CD14-positive monocyte (primary cell): ENCODE results near the gene OTUB1. TPM values are rescaled to one million over a fixed set of nuclear protein-coding genes. Genes with fewer than 3 reads are reported as not detected.
A peak's percentile ranks its signal among the peaks of the same experiment; 100 is the strongest.

ENCODE experiments used
- DNase-seq, 3 donors: peaks; one replicate each; pipeline ENCODE4 v3.0.0-alpha.2; 2011 to 2022
- H2AFZ ChIP-seq: 2 replicates; pipeline ENCODE4 v1.6.0; 2012; ENCODE audit warnings: mild to moderate bottlenecking, low read depth, low read length, inconsistent platforms; ENCODE audit not compliant: insufficient read depth, poor library complexity, severe bottlenecking
- H3K27ac ChIP-seq, 2 donors: 1 replicate in 1 of 2; 2 replicates in 1 of 2; pipeline ENCODE4 v1.5.1; 2012 to 2013; ENCODE audit warnings: low read length in 2 of 2, control low read depth in 1 of 2, inconsistent platforms in 1 of 2, low read depth in 1 of 2, mild to moderate bottlenecking in 1 of 2
- H3K27me3 ChIP-seq, 2 donors: one replicate each; pipeline versions ENCODE4 v1.6.0 to v1.6.1; 2011 to 2013; ENCODE audit warnings: low read length in 2 of 2; ENCODE audit not compliant: control insufficient read depth in 2 of 2, insufficient read depth in 2 of 2
- H3K36me3 ChIP-seq, 2 donors: replicated peaks in 1 of 2; 1 replicate in 1 of 2; 2 replicates in 1 of 2; pipeline versions ENCODE4 v1.5.1 to v1.6.1; 2012 to 2013; ENCODE audit warnings: low read length in 2 of 2, control low read depth in 1 of 2, inconsistent platforms in 1 of 2, mild to moderate bottlenecking in 1 of 2; ENCODE audit not compliant: insufficient read depth in 2 of 2, control insufficient read depth in 1 of 2
- H3K4me1 ChIP-seq, 2 donors: 1 replicate in 1 of 2; 2 replicates in 1 of 2; pipeline versions ENCODE4 v1.5.1 to v1.6.1; 2012 to 2013; ENCODE audit warnings: low read length in 2 of 2, control low read depth in 1 of 2, inconsistent platforms in 1 of 2, mild to moderate bottlenecking in 1 of 2, moderate library complexity in 1 of 2; ENCODE audit not compliant: insufficient read depth in 2 of 2, control insufficient read depth in 1 of 2
- H3K4me2 ChIP-seq: replicated peaks from 2 replicates; pipeline ENCODE3; 2012; ENCODE audit warnings: low read length, moderate library complexity, mild to moderate bottlenecking; ENCODE audit not compliant: poor library complexity, severe bottlenecking; ENCODE audit errors: extremely low read depth
- H3K4me3 ChIP-seq, 3 experiments: fragments of 200-600 bp in 1 of 3; sonication (generic) in 1 of 3; replicated peaks in 1 of 3; 1 replicate in 2 of 3; 2 replicates in 1 of 3; pipeline ENCODE4 v1.5.1; 2011 to 2013; ENCODE audit warnings: low read length in 3 of 3, mild to moderate bottlenecking in 3 of 3, control low read depth in 2 of 3, low read depth in 2 of 3, inconsistent platforms in 1 of 3, moderate library complexity in 1 of 3
- H3K79me2 ChIP-seq: 2 replicates; pipeline ENCODE4 v1.6.0; 2012; ENCODE audit warnings: mild to moderate bottlenecking, control low read depth, inconsistent platforms, low read length, moderate library complexity; ENCODE audit not compliant: insufficient read depth
- H3K9ac ChIP-seq: 2 replicates; pipeline ENCODE4 v1.6.0; 2017; ENCODE audit warnings: low read length, mild to moderate bottlenecking; ENCODE audit not compliant: insufficient read depth, poor library complexity, severe bottlenecking
- H3K9me3 ChIP-seq, 2 donors: replicated peaks in 1 of 2; 1 replicate in 1 of 2; 2 replicates in 1 of 2; pipeline versions ENCODE4 v1.5.1 to v1.6.1; 2012 to 2013; ENCODE audit warnings: low read length in 2 of 2, control low read depth in 1 of 2; ENCODE audit not compliant: control insufficient read depth in 1 of 2, insufficient read depth in 1 of 2
- H4K20me1 ChIP-seq: 2 replicates; pipeline ENCODE4 v1.6.0; 2012; ENCODE audit warnings: mild to moderate bottlenecking, low read length, control low read depth, moderate library complexity; ENCODE audit not compliant: insufficient read depth
- H3K27ac Mint-ChIP-seq, 7 donors: one replicate each; pipeline ENCODE4 v1.8.0; 2020; ENCODE audit warnings: mild to moderate bottlenecking in 7 of 7, mixed read lengths in 7 of 7, moderate library complexity in 6 of 7, inconsistent platforms in 2 of 7
- H3K27me3 Mint-ChIP-seq, 3 donors: one replicate each; pipeline ENCODE4 v1.8.0; 2021 to 2022; ENCODE audit warnings: low read depth in 3 of 3, mild to moderate bottlenecking in 3 of 3, mixed read lengths in 3 of 3, moderate library complexity in 3 of 3, inconsistent platforms in 1 of 3
- H3K36me3 Mint-ChIP-seq, 2 donors: one replicate each; pipeline ENCODE4 v1.8.0; 2020; ENCODE audit warnings: mixed read lengths in 2 of 2, inconsistent platforms in 1 of 2, mild to moderate bottlenecking in 1 of 2
- H3K4me1 Mint-ChIP-seq: one replicate; pipeline ENCODE4 v1.8.0; 2020; ENCODE audit warnings: mild to moderate bottlenecking, mixed read lengths
- H3K4me3 Mint-ChIP-seq, 2 donors: one replicate each; pipeline ENCODE4 v1.8.0; 2020; ENCODE audit warnings: mild to moderate bottlenecking in 2 of 2, mixed read lengths in 2 of 2, moderate library complexity in 1 of 2
- H3K9me3 Mint-ChIP-seq, 7 donors: one replicate each; pipeline ENCODE4 v1.8.0; 2020 to 2022; ENCODE audit warnings: mixed read lengths in 7 of 7, mild to moderate bottlenecking in 6 of 7, moderate library complexity in 6 of 7, inconsistent platforms in 2 of 7
- WGBS: methylation state at CpG from one replicate; pipeline ENCODE4 v1.1.5; 2013; ENCODE audit warnings: missing lambda C conversion rate; ENCODE audit not compliant: insufficient coverage; 5-methylcytosine and 5-hydroxymethylcytosine counted together
- intact Hi-C, 2 donors: fragments of 100-400 bp; cut with micrococcal nuclease; formaldehyde crosslinking; loops; one replicate each; pipeline versions ENCODE4 v1.15.0 to v1.15.1; 2023
- polyA plus RNA-seq, 3 donors: library from polyadenylated mRNA; depleted of rRNA in 1 of 3; unstranded in 2 of 3; stranded (reverse) in 1 of 3; fragments of 300-500 nt in 2 of 3; fragments of >200 nt in 1 of 3; fragmentation: Illumina TruSeq in 2 of 3; gene quantifications; 1 replicate in 2 of 3; 2 replicates in 1 of 3; pipeline ENCODE4 v1.2.3, GENCODE V29; 2012 to 2021
- TF ChIP-seq, protein P1 (sequence below): fragments of 200-600 bp; IDR thresholded peaks from one replicate; pipeline ENCODE4 v1.8.0; 2022; ENCODE audit warnings: antibody characterized with exemption, mild to moderate bottlenecking

OTUB1 gene
- polyA plus RNA-seq, 3 donors, result 131 to 170 (median 140) TPM

DNA sequence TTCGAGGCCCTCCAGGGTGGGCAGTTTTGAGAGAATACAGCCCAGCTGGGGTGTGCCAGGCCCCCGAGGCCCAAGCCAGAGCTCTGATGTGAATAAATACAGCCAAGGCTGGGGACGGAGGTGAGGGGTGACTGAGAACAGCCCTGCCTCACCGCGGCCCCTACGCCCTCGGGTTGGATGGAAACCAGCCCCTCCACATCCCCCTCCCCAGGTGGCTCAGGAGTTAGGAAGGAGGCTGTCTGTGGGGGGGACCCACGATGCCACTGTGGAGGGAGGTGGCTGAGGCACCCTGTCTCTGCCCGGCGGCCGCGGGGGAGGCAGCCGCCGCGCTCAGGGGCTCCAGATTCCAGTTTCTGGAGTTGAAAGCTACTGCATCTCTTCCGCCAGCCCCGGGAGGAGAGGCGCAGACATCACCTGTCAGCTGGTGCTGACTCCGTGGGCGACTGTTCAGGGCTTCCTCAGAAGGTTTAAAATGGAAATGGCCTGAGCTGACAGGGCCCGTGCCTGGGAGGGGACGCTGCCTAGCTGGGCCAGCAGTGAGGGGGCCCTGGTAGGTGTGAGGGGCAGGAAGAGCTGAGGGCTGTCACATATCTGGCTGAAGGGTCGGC, 50.9 kb downstream of the OTUB1 start:
- intact Hi-C loops, result no loop called here
- no peak overlapping the region for H2AFZ ChIP-seq
- H3K9me3 Mint-ChIP-seq, result peaks cover 0 to 10% (median 3%) of the 10 kb centered on the region in 7 donors
- H3K27me3 ChIP-seq, result peaks cover 24 to 52% of the 10 kb centered on the region in 2 donors
- no peak overlapping the region for H3K27ac Mint-ChIP-seq
- TF ChIP-seq, protein P1, sequence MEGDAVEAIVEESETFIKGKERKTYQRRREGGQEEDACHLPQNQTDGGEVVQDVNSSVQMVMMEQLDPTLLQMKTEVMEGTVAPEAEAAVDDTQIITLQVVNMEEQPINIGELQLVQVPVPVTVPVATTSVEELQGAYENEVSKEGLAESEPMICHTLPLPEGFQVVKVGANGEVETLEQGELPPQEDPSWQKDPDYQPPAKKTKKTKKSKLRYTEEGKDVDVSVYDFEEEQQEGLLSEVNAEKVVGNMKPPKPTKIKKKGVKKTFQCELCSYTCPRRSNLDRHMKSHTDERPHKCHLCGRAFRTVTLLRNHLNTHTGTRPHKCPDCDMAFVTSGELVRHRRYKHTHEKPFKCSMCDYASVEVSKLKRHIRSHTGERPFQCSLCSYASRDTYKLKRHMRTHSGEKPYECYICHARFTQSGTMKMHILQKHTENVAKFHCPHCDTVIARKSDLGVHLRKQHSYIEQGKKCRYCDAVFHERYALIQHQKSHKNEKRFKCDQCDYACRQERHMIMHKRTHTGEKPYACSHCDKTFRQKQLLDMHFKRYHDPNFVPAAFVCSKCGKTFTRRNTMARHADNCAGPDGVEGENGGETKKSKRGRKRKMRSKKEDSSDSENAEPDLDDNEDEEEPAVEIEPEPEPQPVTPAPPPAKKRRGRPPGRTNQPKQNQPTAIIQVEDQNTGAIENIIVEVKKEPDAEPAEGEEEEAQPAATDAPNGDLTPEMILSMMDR, result no peak
- H3K4me3 Mint-ChIP-seq, result peak overlapping the region in 1 of 2 donors; percentile 70
- peaks cover 3 to 11% of the 10 kb centered on the region in 2 donors for H3K9me3 ChIP-seq
- no peak overlapping the region for H3K9ac ChIP-seq
- H3K79me2 ChIP-seq, result no peaks in the 10 kb centered on the region
- H3K4me1 Mint-ChIP-seq, result peaks cover 13% of the 10 kb centered on the region
- 39% methylated on average over 15 of the region's 23 CpGs for WGBS
- DNase-seq, result no peak
- H3K4me2 ChIP-seq, result no peak overlapping the region
- H4K20me1 ChIP-seq, result no peaks in the 10 kb centered on the region
- H3K4me3 ChIP-seq, result no peak overlapping the region
- peaks cover 0 to 5% of the 10 kb centered on the region in 2 donors for H3K36me3 Mint-ChIP-seq
- no peaks in the 10 kb centered on the region for H3K36me3 ChIP-seq
- peaks cover 0 to 10% of the 10 kb centered on the region in 2 donors for H3K4me1 ChIP-seq
- peaks cover 43 to 63% (median 45%) of the 10 kb centered on the region in 3 donors for H3K27me3 Mint-ChIP-seq
- no peak overlapping the region for H3K27ac ChIP-seq

DNA sequence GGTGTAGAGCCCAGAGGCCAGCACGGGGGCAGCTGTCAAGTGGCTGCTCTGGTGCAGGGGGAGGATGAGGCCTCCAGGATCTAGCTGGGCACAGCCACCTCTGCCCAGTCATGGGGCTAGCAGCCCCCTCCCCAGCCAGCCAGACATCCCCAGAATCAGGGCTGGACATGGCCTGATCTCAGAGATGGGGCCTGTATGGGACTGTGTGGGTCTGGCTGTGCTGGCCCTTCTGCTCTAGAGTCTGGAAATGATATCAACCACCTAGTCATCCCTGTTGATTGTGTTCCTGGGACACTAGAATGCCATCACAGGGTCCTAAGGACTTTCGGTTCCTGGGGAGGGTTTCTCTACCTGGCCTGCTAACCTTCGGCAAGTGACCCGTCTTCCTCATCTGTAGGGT, 52.3 kb downstream of the OTUB1 start:
- H3K36me3 Mint-ChIP-seq, result peaks cover 0 to 5% of the 10 kb centered on the region in 2 donors

More for the DNA sequence above, 52.3 kb downstream of the OTUB1 start:
- WGBS, result no CpG with 5 or more reads among the region's 4 CpGs
- intact Hi-C loops, result no loop called here
- H3K9ac ChIP-seq, result no peak overlapping the region
- DNase-seq, result no peak
- H3K4me2 ChIP-seq, result no peak overlapping the region
- Mint-ChIP-seq H3K27me3 (peaks cover 38 to 53% (median 39%) of the 10 kb centered on the region in 3 donors), H3K4me3 (no peak overlapping the region), H3K4me1 (peaks cover 11% of the 10 kb centered on the region), H3K9me3 (peaks cover 0 to 10% (median 3%) of the 10 kb centered on the region in 7 donors), H3K27ac (no peak overlapping the region)
- no peaks in the 10 kb centered on the region for H3K36me3 ChIP-seq
- no peaks in the 10 kb centered on the region for H4K20me1 ChIP-seq
- H3K4me1 ChIP-seq, result peaks cover 0 to 10% of the 10 kb centered on the region in 2 donors
- no peak overlapping the region for H2AFZ ChIP-seq
- no peak overlapping the region for H3K27ac ChIP-seq
- H3K4me3 ChIP-seq, result no peak overlapping the region
- peaks cover 3 to 11% of the 10 kb centered on the region in 2 donors for H3K9me3 ChIP-seq
- no peaks in the 10 kb centered on the region for H3K79me2 ChIP-seq
- H3K27me3 ChIP-seq, result peaks cover 24 to 44% of the 10 kb centered on the region in 2 donors
- TF ChIP-seq, protein P1, result no peak
